Cardiac muscle cell (in vitro differentiated cells and primary cell): ENCODE measurements around the gene ZCCHC10. TPM values are rescaled to one million over a fixed set of nuclear protein-coding genes. Genes with fewer than 3 reads are reported as not detected.
"Not testable (repeated sequence)": the region's sequence is repeated elsewhere in the genome, so short reads cannot be mapped to it uniquely, and the experiment has no call there.

Experiments used
- DNase-seq, 2 donors: peaks; one replicate each; pipeline versions ENCODE4 v3.0.0 to v3.0.0-alpha.2; 2010 to 2017; ENCODE audit warnings: low read depth in 1 of 2, low spot score in 1 of 2
- H3K27ac ChIP-seq: fragments of 200-600 bp; sonication (generic); 2 replicates; pipeline ENCODE4 v1.5.1; 2016
- H3K27me3 ChIP-seq: fragments of 200-600 bp; sonication (generic); 2 replicates; pipeline ENCODE4 v1.6.0; 2016; ENCODE audit warnings: control low read depth
- H3K36me3 ChIP-seq: fragments of 200-600 bp; sonication (generic); 2 replicates; pipeline ENCODE4 v1.5.1; 2016; ENCODE audit warnings: control low read depth
- H3K4me1 ChIP-seq: fragments of 200-600 bp; sonication (generic); 2 replicates; pipeline ENCODE4 v1.8.1; 2017; ENCODE audit warnings: low read depth, mild to moderate bottlenecking, mixed run types
- H3K4me3 ChIP-seq: fragments of 200-600 bp; sonication (generic); 2 replicates; pipeline ENCODE4 v1.5.1; 2016; ENCODE audit warnings: mild to moderate bottlenecking
- H3K9me3 ChIP-seq: fragments of 200-600 bp; sonication (generic); 2 replicates; pipeline ENCODE4 v1.5.1; 2017; ENCODE audit warnings: low read depth, mild to moderate bottlenecking, control low read depth
- CTCF ChIP-seq: IDR thresholded peaks from 2 replicates; pipeline ENCODE4 v1.5.1; 2012; ENCODE audit warnings: low read depth, mild to moderate bottlenecking, low read length
- polyA plus RNA-seq: library from polyadenylated mRNA; unstranded; fragments of >200 nt; fragmentation: Nextera tagmentation; extraction: Ambion mirVana; gene quantifications from 2 replicates; pipeline ENCODE4 v1.2.1, GENCODE V29; 2016
- total RNA-seq: library from RNA; depleted of rRNA; stranded (reverse); fragments of >200 nt; gene quantifications from 2 replicates; pipeline ENCODE4 v1.2.3, GENCODE V29; 2016

Gene ZCCHC10
- total and polyA plus RNA-seq, 2 experiments from 2014 or later, result 7.8 to 34.8 TPM

GRCh38 chr5:132963171-132964104 lies 62.9 kb downstream of the ZCCHC10 start, which contains the start of gene AFF4:
Gene AFF4, minus strand, starts transcription at chr5:132963634. Its CDS starts 26,445 bp downstream, at chr5:132937189.
- no peak for TF ChIP-seq CTCF
- no peaks in the 10 kb centered on the region for H3K9me3 ChIP-seq
- DNase-seq, result peak; percentile 98 to 99
- H3K27me3 ChIP-seq, result no peaks in the 10 kb centered on the region
- H3K36me3 ChIP-seq, result no peaks in the 10 kb centered on the region
- peak within 1 kb of the TSS; percentile 97 for H3K27ac ChIP-seq
- peaks cover 8% of the 10 kb centered on the region for H3K4me1 ChIP-seq
- H3K4me3 ChIP-seq, result peak within 1 kb of the TSS; percentile 76

GRCh38 chr5:132962429-132963021 lies 63.8 kb downstream of the ZCCHC10 start:
- H3K27me3 ChIP-seq, result no peaks in the 10 kb centered on the region
- H3K27ac ChIP-seq, result peak overlapping the region; percentile 97
- H3K36me3 ChIP-seq, result no peaks in the 10 kb centered on the region
- no peak for TF ChIP-seq CTCF
- peak; percentile 67 to 83 for DNase-seq
- peak overlapping the region; percentile 76 for H3K4me3 ChIP-seq
- H3K9me3 ChIP-seq, result no peaks in the 10 kb centered on the region
- H3K4me1 ChIP-seq, result peaks cover 8% of the 10 kb centered on the region

GRCh38 chr5:132961887-132962286 lies 64.5 kb downstream of the ZCCHC10 start:
- peak overlapping the region; percentile 97 for H3K27ac ChIP-seq

GRCh38 chr5:132961123-132961815 lies 65.1 kb downstream of the ZCCHC10 start:
- DNase-seq, H3K27me3 ChIP-seq, H3K4me1 ChIP-seq, H3K36me3 ChIP-seq, H3K9me3 ChIP-seq: not testable (repeated sequence)
- peak overlapping the region; percentile 76 for H3K4me3 ChIP-seq
- peak overlapping the region; percentile 97 for H3K27ac ChIP-seq

More at GRCh38 chr5:132961887-132962286, 64.5 kb downstream of the ZCCHC10 start:
- Histone ChIP-seq H3K9me3 (no peaks in the 10 kb centered on the region), H3K27me3 (no peaks in the 10 kb centered on the region), H3K36me3 (no peaks in the 10 kb centered on the region), H3K4me1 (peaks cover 8% of the 10 kb centered on the region), H3K4me3 (peak overlapping the region; percentile 76)
- peak; percentile 12 to 76 for DNase-seq
- no peak for TF ChIP-seq CTCF

GRCh38 chr5:132956166-132956799 lies 70.1 kb downstream of the ZCCHC10 start:
- not testable (repeated sequence) for H3K9me3 ChIP-seq, DNase-seq, H3K27ac ChIP-seq, H3K36me3 ChIP-seq, H3K4me3 ChIP-seq, H3K27me3 ChIP-seq, H3K4me1 ChIP-seq

- Histone ChIP-seq H3K27ac (no peak overlapping the region), H3K27me3 (no peaks in the 10 kb centered on the region), H3K4me3 (no peak overlapping the region), H3K36me3 (no peaks in the 10 kb centered on the region), H3K9me3 (no peaks in the 10 kb centered on the region), H3K4me1 (no peaks in the 10 kb centered on the region)
- TF ChIP-seq CTCF, result no peak
- no peak for DNase-seq
These were observed 72.6 kb downstream of the ZCCHC10 start for GRCh38 chr5:132953710-132954109.
